SH-SY5Y (cell line): Measurements from ENCODE around the gene IGF1R.

Source experiments
- GATA2 ChIP-seq: IDR thresholded peaks from 2 replicates; pipeline ENCODE4 v1.6.1; 2011; ENCODE audit warnings: mild to moderate bottlenecking, low read depth, low read length
- GATA3 ChIP-seq: IDR thresholded peaks from 2 replicates; pipeline ENCODE4 v1.6.1; 2011; ENCODE audit warnings: low read depth, mild to moderate bottlenecking, low read length, moderate library complexity

DNA sequence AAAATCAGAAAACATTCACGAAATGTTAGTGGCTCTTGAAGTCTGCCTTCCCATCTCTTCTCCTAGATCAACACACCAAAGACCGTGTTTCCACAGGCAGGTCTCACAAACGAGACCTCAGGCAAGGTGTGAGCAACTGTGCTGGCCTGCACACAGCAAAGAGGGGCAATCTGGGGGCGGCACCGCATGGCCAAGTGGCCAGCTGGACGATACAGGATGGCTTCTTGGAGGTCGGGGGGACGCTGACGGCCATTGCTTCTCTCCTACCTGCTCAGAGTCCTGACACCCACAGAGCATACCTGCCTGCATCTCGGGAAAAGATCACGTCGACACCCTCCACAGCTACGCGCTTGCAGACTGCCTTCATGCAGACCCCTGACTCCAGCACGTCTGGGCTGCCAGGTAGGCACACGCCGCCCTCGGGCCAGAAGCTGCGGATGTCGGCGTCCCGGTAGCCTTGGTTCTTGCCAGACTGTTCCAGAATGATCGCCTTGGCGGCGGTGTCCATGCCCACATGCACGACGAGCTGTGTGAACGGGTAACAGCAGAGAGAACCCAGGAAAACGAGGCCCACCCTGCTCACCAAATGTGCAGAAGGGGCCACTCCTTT is 320.9 kb downstream of the IGF1R start:
- TF ChIP-seq GATA2 (no peak), GATA3 (no peak)
